ENCODE results near the gene VSIG4. TPM values are rescaled to one million over a fixed set of nuclear protein-coding genes. Genes with fewer than 3 reads are reported as not detected.
"Not testable (repeated sequence)": the region's sequence is repeated elsewhere in the genome, so short reads cannot be mapped to it uniquely, and the experiment has no call there.

Gene VSIG4
- total and polyA plus RNA-seq, 2 of the 13 experiments (the other 11 are each of a cell fraction or from before 2014, with no cell fraction given), result not detected

- in situ Hi-C loops (cut with HindIII; ENCODE audit: extremely low pct_ligation_motif_present, low pct_unique_long_range_greater_than_20kb), result loop anchor here (10.0 kb wide), 1 partner anchor 401 kb away; no protein-coding TSS in a partner anchor
- Histone ChIP-seq H3K4me3 (replicated peaks in 1 of 3; ENCODE audit: insufficient read depth in 1 of 3, low read depth in 2 of 3, low read length in 3 of 3) (no peak overlapping the region), H3K9me3 (ENCODE audit: low read length) (no peaks in the 10 kb centered on the region), H3K27ac (ENCODE audit: extremely low read length, insufficient read depth, low read length) (no peak overlapping the region), H2AFZ (ENCODE audit: low read length) (no peak overlapping the region), H3K4me1 (ENCODE audit: insufficient read depth, low read length) (no peaks in the 10 kb centered on the region), H4K20me1 (ENCODE audit: insufficient read depth, low read length) (no peaks in the 10 kb centered on the region), H3K36me3 (replicated peaks in 1 of 2; ENCODE audit: control insufficient read depth in 1 of 2, insufficient read depth in 2 of 2, low read length in 2 of 2) (no peaks in the 10 kb centered on the region), H3K79me2 (ENCODE audit: insufficient read depth, low read length) (no peaks in the 10 kb centered on the region), H3K4me2 (ENCODE audit: low read depth, low read length) (no peak overlapping the region), H3K27me3 (ENCODE audit: control insufficient read depth in 1 of 2, insufficient read depth in 2 of 2, low read length in 2 of 2) (no peaks in the 10 kb centered on the region), H3K9ac (ENCODE audit: insufficient read depth, low read depth, low read length) (no peak overlapping the region)
- 15% methylated on average over 5 of the region's 5 CpGs for WGBS (ENCODE audit: low lambda C conversion rate)
- CTCF ChIA-PET (ENCODE audit: low intra/inter-chr PET ratio, low total read pairs), result interaction anchor here (1.5 to 1.8 kb wide), 3 partner anchors 114 to 404 kb away, joined by 3 to 9 read pairs (median 5); no protein-coding TSS in a partner anchor
- intact Hi-C loops (cut with micrococcal nuclease; ENCODE audit: unreplicated experiment), result loop anchor here (2.0 to 5.0 kb wide), 4 partner anchors 115 to 746 kb away; no protein-coding TSS in a partner anchor
- ATAC-seq (peak; percentile 84), FAIRE-seq (peak; percentile 77), DNase-seq (ENCODE audit: low spot score) (peak; percentile 18)
- TF ChIP-seq RFX5 (IDR thresholded peaks at IDR 0.05; ENCODE audit: low read depth, low read length), result 0 out of 2 replicates have a peak, but pooled peaks have one; percentile 32
- TF ChIP-seq NFKB2 (CRISPR knock-in tag; IDR thresholded peaks at IDR 0.05; ENCODE audit: borderline replicate concordance), result no peak
- TF ChIP-seq STAG1 (CRISPR knock-in tag; IDR thresholded peaks at IDR 0.05), result peak; percentile 50
- no peak for TF ChIP-seq ZNF441 (CRISPR knock-in tag; IDR thresholded peaks at IDR 0.05; ENCODE audit: borderline replicate concordance)
- TF ChIP-seq, protein P1, sequence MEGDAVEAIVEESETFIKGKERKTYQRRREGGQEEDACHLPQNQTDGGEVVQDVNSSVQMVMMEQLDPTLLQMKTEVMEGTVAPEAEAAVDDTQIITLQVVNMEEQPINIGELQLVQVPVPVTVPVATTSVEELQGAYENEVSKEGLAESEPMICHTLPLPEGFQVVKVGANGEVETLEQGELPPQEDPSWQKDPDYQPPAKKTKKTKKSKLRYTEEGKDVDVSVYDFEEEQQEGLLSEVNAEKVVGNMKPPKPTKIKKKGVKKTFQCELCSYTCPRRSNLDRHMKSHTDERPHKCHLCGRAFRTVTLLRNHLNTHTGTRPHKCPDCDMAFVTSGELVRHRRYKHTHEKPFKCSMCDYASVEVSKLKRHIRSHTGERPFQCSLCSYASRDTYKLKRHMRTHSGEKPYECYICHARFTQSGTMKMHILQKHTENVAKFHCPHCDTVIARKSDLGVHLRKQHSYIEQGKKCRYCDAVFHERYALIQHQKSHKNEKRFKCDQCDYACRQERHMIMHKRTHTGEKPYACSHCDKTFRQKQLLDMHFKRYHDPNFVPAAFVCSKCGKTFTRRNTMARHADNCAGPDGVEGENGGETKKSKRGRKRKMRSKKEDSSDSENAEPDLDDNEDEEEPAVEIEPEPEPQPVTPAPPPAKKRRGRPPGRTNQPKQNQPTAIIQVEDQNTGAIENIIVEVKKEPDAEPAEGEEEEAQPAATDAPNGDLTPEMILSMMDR (CRISPR knock-in tag; IDR thresholded peaks at IDR 0.05), result peak; percentile 53
- BruUV-seq (replicated peaks), result no TSS peak
- POLR2A ChIA-PET, result no interaction called here
Observed at GRCh38 chrX:65985922-65986588, 53.8 kb downstream of the VSIG4 start.

GRCh38 chrX:65985211-65985610 is 54.7 kb downstream of the VSIG4 start:
- TF ChIP-seq SMARCC2 (IDR thresholded peaks at IDR 0.05) (no peak), GLI4 (CRISPR knock-in tag; IDR thresholded peaks at IDR 0.05; ENCODE audit: borderline replicate concordance) (no peak)
- no peaks in the 10 kb centered on the region for H3K4me1 ChIP-seq (ENCODE audit: insufficient read depth, low read length)
- H3K9me3 ChIP-seq (ENCODE audit: low read length), result no peaks in the 10 kb centered on the region
- no peak overlapping the region for H3K27ac ChIP-seq (ENCODE audit: extremely low read length, insufficient read depth, low read length)
- H3K36me3 ChIP-seq (replicated peaks in 1 of 2; ENCODE audit: control insufficient read depth in 1 of 2, insufficient read depth in 2 of 2, low read length in 2 of 2), result no peaks in the 10 kb centered on the region
- POLR2A ChIA-PET, result no interaction called here
- intact Hi-C loops (cut with micrococcal nuclease; ENCODE audit: unreplicated experiment), result loop anchor here (5.0 kb wide), 2 partner anchors 388 to 747 kb away; no protein-coding TSS in a partner anchor
- H3K4me3 ChIP-seq (replicated peaks in 1 of 3; ENCODE audit: insufficient read depth in 1 of 3, low read depth in 2 of 3, low read length in 3 of 3), result no peak overlapping the region
- in situ Hi-C loops (cut with HindIII; ENCODE audit: extremely low pct_ligation_motif_present, low pct_unique_long_range_greater_than_20kb), result loop anchor here (10.0 kb wide), 1 partner anchor 400 kb away; no protein-coding TSS in a partner anchor
- H3K4me2 ChIP-seq (ENCODE audit: low read depth, low read length), result no peak overlapping the region
- H2AFZ ChIP-seq (ENCODE audit: low read length), result no peak overlapping the region
- no TSS peak for BruUV-seq (replicated peaks)
- no peaks in the 10 kb centered on the region for H3K79me2 ChIP-seq (ENCODE audit: insufficient read depth, low read length)
- H3K9ac ChIP-seq (ENCODE audit: insufficient read depth, low read depth, low read length), result no peak overlapping the region
- 59% methylated on average over 3 of the region's 3 CpGs for WGBS (ENCODE audit: low lambda C conversion rate)
- FAIRE-seq (no peak), ATAC-seq (no peak), DNase-seq (ENCODE audit: low spot score) (no peak)
- H4K20me1 ChIP-seq (ENCODE audit: insufficient read depth, low read length), result no peaks in the 10 kb centered on the region
- no peaks in the 10 kb centered on the region for H3K27me3 ChIP-seq (ENCODE audit: control insufficient read depth in 1 of 2, insufficient read depth in 2 of 2, low read length in 2 of 2)
- CTCF ChIA-PET (ENCODE audit: low intra/inter-chr PET ratio, low total read pairs), result no interaction called here

- H3K4me2 ChIP-seq (ENCODE audit: low read depth, low read length); H3K36me3 ChIP-seq (replicated peaks in 1 of 2; ENCODE audit: control insufficient read depth in 1 of 2, insufficient read depth in 2 of 2, low read length in 2 of 2); ATAC-seq; BruUV-seq (replicated peaks); DNase-seq (ENCODE audit: low spot score); intact Hi-C loops (cut with micrococcal nuclease; ENCODE audit: unreplicated experiment); H4K20me1 ChIP-seq (ENCODE audit: insufficient read depth, low read length); H3K9ac ChIP-seq (ENCODE audit: insufficient read depth, low read depth, low read length); H2AFZ ChIP-seq (ENCODE audit: low read length); FAIRE-seq; H3K4me3 ChIP-seq (replicated peaks in 1 of 3; ENCODE audit: insufficient read depth in 1 of 3, low read depth in 2 of 3, low read length in 3 of 3); H3K27me3 ChIP-seq (ENCODE audit: control insufficient read depth in 1 of 2, insufficient read depth in 2 of 2, low read length in 2 of 2); H3K4me1 ChIP-seq (ENCODE audit: insufficient read depth, low read length); H3K27ac ChIP-seq (ENCODE audit: extremely low read length, insufficient read depth, low read length); POLR2A ChIA-PET; H3K9me3 ChIP-seq (ENCODE audit: low read length); H3K79me2 ChIP-seq (ENCODE audit: insufficient read depth, low read length); CTCF ChIA-PET (ENCODE audit: low intra/inter-chr PET ratio, low total read pairs); in situ Hi-C loops (cut with HindIII; ENCODE audit: extremely low pct_ligation_motif_present, low pct_unique_long_range_greater_than_20kb): not testable (repeated sequence)
- WGBS (ENCODE audit: low lambda C conversion rate), result 6% methylated on average over 1 of the region's 1 CpG
Observed at GRCh38 chrX:65977161-65977560, 62.7 kb downstream of the VSIG4 start.

All from HepG2 (cell line).